ENCODE measurements around the gene VPS16.

The VPS16 gene

GRCh38 chr20:2837221-2837960, 3.2 kb upstream of the VPS16 start:
- DNase-seq, result no peak

- DNase-seq, result no peak
These were observed 2.3 kb upstream of the VPS16 start for GRCh38 chr20:2838170-2838797.

GRCh38 chr20:2838847-2839671, 1.5 kb upstream of the VPS16 start:
- no peak for DNase-seq

- no peak for DNase-seq
These were observed 810 bp upstream of the VPS16 start for GRCh38 chr20:2839732-2840137.

GRCh38 chr20:2840967-2841531, 504 bp downstream of the VPS16 start:
- peak; percentile 29 for DNase-seq

GRCh38 chr20:2845607-2846006, 5.1 kb downstream of the VPS16 start:
- no peak for DNase-seq

- DNase-seq, result no peak
These were observed 6.2 kb downstream of the VPS16 start for GRCh38 chr20:2846698-2847097.

- DNase-seq, result no peak
These were observed 7.3 kb downstream of the VPS16 start for GRCh38 chr20:2847802-2848201.

- DNase-seq, result peak; percentile 26
These were observed 9.0 kb downstream of the VPS16 start for GRCh38 chr20:2849529-2849928.

- DNase-seq, result no peak
These were observed 10.5 kb downstream of the VPS16 start for GRCh38 chr20:2851086-2851485.

- no peak for DNase-seq
These were observed 18.0 kb downstream of the VPS16 start for GRCh38 chr20:2858591-2858990.

GRCh38 chr20:2859330-2860121, 19.0 kb downstream of the VPS16 start:
- DNase-seq, result no peak

- no peak for DNase-seq
These were observed 24.1 kb downstream of the VPS16 start for GRCh38 chr20:2864626-2865025.

- DNase-seq, result no peak
These were observed 24.6 kb downstream of the VPS16 start for GRCh38 chr20:2865101-2865500.

GRCh38 chr20:2865630-2866029, 25.1 kb downstream of the VPS16 start:
- peak; percentile 62 for DNase-seq

- no peak for DNase-seq
These were observed 25.7 kb downstream of the VPS16 start for GRCh38 chr20:2866236-2866635.

- DNase-seq, result no peak
These were observed 26.7 kb downstream of the VPS16 start for GRCh38 chr20:2867081-2867864.

- no peak for DNase-seq
These were observed 28.8 kb downstream of the VPS16 start for GRCh38 chr20:2869381-2869780.

GRCh38 chr20:2871111-2871465, 30.5 kb downstream of the VPS16 start:
- no peak for DNase-seq

GRCh38 chr20:2871661-2872458, 31.3 kb downstream of the VPS16 start:
- DNase-seq, result no peak

GRCh38 chr20:2872459-2873009, 32.0 kb downstream of the VPS16 start:
- DNase-seq, result peak; percentile 81
